HL-60 (cell line): ENCODE results near the gene UTP4.

Experiments used
- DNase-seq, 2 experiments: peaks; one replicate each; pipeline ENCODE4 v3.0.0-alpha.2; 2010 to 2020; ENCODE audit warnings: low read depth in 1 of 2, low spot score in 1 of 2
- H3K27ac ChIP-seq: fragments of 250-450 bp; sonication (Bioruptor Pico); replicated peaks from 2 replicates; pipeline ENCODE4 v1.5.1; 2020; ENCODE audit warnings: mild to moderate bottlenecking, moderate library complexity
- H3K27me3 ChIP-seq: fragments of 250-450 bp; sonication (Bioruptor Pico); 2 replicates; pipeline ENCODE4 v1.5.1; 2021; ENCODE audit warnings: mild to moderate bottlenecking, moderate library complexity; ENCODE audit not compliant: insufficient read depth, poor library complexity, severe bottlenecking
- H3K4me3 ChIP-seq: replicated peaks from 2 replicates; pipeline ENCODE4 v1.5.1; 2011; ENCODE audit warnings: mild to moderate bottlenecking, control low read depth, low read length; ENCODE audit not compliant: insufficient read depth
- GABPA ChIP-seq: IDR thresholded peaks from 2 replicates; pipeline ENCODE4 v1.6.1; 2012; ENCODE audit warnings: low read depth
- POLR2AphosphoS5 ChIP-seq: IDR thresholded peaks from 2 replicates; pipeline ENCODE4 v1.6.1; 2012; ENCODE audit warnings: low read depth
- SPI1 ChIP-seq: IDR thresholded peaks from 2 replicates; pipeline ENCODE4 v1.6.1; 2012; ENCODE audit warnings: low read depth, mild to moderate bottlenecking, borderline replicate concordance
- TF ChIP-seq, protein P1 (sequence below): IDR thresholded peaks from one replicate; pipeline ENCODE4 v1.5.1; 2011; ENCODE audit warnings: low read length, control low read depth, inconsistent platforms; ENCODE audit not compliant: insufficient read depth
- TF ChIP-seq, protein P2 (sequence below): IDR thresholded peaks from 2 replicates; pipeline ENCODE4 v1.6.1; 2012; ENCODE audit warnings: low read depth; ENCODE audit not compliant: insufficient replicate concordance

Gene UTP4

DNA sequence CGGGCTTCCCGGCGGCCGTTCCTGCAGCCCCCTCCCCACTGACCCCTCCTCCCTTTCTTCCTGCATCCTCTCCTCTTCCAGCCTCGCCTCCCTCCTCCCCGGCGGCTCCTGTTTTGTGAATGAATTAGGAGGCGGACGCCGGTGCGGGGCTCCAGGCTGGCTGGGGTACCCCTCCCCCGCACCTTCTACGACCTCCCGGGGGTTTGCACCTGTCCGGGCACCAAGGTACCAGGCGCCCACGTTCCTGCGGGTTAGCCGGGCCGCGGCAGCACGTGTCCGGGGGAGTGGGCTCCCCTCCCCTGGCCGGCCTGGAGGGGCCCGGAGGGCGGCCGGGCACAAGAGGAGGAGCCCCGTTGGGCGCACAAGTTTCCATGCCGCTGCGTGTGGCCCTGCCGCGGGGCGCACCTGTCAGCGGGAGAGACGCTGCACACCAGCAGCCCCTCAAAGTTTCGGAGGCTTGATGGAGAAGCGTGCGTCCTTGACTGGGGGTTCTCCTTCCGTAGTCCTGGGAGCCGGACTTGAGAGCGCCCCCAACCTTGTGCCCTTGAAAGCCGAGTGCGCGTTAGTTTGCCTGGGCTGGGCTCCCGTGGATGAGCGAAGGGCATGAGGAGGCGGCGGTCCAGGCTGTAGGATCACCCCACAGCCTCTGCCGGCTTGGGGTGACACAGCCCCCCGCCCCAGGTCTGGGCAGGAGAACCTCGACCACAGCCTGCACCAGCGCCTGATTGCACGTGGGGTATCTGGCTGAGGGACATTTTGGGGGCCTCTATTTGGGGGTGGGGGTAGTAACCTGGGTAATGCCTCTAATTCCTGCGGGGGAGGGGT lies 25.7 kb upstream of the UTP4 start:
- no peak for DNase-seq
- H3K4me3 ChIP-seq = peak overlapping the region; percentile 62
- H3K27ac ChIP-seq = no peak overlapping the region
- peaks cover 6% of the 10 kb centered on the region for H3K27me3 ChIP-seq
- TF ChIP-seq, protein P1, sequence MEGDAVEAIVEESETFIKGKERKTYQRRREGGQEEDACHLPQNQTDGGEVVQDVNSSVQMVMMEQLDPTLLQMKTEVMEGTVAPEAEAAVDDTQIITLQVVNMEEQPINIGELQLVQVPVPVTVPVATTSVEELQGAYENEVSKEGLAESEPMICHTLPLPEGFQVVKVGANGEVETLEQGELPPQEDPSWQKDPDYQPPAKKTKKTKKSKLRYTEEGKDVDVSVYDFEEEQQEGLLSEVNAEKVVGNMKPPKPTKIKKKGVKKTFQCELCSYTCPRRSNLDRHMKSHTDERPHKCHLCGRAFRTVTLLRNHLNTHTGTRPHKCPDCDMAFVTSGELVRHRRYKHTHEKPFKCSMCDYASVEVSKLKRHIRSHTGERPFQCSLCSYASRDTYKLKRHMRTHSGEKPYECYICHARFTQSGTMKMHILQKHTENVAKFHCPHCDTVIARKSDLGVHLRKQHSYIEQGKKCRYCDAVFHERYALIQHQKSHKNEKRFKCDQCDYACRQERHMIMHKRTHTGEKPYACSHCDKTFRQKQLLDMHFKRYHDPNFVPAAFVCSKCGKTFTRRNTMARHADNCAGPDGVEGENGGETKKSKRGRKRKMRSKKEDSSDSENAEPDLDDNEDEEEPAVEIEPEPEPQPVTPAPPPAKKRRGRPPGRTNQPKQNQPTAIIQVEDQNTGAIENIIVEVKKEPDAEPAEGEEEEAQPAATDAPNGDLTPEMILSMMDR = no peak
- TF ChIP-seq GABPA = no peak
- TF ChIP-seq SPI1 = no peak
- no peak for TF ChIP-seq POLR2AphosphoS5
- TF ChIP-seq, protein P2, sequence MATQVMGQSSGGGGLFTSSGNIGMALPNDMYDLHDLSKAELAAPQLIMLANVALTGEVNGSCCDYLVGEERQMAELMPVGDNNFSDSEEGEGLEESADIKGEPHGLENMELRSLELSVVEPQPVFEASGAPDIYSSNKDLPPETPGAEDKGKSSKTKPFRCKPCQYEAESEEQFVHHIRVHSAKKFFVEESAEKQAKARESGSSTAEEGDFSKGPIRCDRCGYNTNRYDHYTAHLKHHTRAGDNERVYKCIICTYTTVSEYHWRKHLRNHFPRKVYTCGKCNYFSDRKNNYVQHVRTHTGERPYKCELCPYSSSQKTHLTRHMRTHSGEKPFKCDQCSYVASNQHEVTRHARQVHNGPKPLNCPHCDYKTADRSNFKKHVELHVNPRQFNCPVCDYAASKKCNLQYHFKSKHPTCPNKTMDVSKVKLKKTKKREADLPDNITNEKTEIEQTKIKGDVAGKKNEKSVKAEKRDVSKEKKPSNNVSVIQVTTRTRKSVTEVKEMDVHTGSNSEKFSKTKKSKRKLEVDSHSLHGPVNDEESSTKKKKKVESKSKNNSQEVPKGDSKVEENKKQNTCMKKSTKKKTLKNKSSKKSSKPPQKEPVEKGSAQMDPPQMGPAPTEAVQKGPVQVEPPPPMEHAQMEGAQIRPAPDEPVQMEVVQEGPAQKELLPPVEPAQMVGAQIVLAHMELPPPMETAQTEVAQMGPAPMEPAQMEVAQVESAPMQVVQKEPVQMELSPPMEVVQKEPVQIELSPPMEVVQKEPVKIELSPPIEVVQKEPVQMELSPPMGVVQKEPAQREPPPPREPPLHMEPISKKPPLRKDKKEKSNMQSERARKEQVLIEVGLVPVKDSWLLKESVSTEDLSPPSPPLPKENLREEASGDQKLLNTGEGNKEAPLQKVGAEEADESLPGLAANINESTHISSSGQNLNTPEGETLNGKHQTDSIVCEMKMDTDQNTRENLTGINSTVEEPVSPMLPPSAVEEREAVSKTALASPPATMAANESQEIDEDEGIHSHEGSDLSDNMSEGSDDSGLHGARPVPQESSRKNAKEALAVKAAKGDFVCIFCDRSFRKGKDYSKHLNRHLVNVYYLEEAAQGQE = no peak

DNA sequence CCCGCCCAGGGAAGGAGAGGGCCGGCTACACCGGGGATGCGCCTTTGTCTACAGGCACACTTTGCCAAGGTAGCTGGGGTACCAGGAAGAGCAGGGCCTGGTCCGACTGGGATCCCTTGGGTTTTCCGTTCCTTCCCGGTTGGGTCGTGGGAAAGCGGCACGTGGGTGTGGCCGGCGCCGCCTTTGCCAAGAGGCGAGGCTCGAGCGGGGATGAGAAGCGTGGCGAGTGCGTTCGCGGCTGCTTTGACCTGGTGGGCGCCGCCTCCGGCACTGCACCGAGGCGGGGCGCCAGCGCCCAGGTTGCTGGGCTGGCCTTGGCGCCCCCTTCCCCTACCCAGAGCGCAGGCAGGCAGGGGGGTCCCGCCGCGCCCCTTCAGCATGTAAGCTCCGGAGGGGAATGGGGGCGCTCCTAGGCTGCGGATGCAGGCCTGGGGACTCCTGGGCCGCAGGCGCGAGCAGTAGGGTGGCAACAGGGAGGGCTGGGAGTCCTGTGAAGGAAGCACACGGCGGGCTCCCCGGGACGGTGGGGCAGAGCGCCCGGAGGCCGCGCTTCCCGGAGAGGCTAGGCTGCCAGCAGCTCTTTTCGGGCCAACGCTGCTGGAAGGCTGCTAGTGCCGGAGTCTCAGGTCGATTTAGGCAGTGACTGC lies 25.0 kb upstream of the UTP4 start:
- Histone ChIP-seq H3K4me3 (no peak overlapping the region), H3K27ac (no peak overlapping the region), H3K27me3 (peaks cover 6% of the 10 kb centered on the region)
- DNase-seq = no peak
- TF ChIP-seq, protein P1 = no peak
- TF ChIP-seq GABPA (no peak), SPI1 (no peak), POLR2AphosphoS5 (no peak)
- TF ChIP-seq, protein P2 = no peak

DNA sequence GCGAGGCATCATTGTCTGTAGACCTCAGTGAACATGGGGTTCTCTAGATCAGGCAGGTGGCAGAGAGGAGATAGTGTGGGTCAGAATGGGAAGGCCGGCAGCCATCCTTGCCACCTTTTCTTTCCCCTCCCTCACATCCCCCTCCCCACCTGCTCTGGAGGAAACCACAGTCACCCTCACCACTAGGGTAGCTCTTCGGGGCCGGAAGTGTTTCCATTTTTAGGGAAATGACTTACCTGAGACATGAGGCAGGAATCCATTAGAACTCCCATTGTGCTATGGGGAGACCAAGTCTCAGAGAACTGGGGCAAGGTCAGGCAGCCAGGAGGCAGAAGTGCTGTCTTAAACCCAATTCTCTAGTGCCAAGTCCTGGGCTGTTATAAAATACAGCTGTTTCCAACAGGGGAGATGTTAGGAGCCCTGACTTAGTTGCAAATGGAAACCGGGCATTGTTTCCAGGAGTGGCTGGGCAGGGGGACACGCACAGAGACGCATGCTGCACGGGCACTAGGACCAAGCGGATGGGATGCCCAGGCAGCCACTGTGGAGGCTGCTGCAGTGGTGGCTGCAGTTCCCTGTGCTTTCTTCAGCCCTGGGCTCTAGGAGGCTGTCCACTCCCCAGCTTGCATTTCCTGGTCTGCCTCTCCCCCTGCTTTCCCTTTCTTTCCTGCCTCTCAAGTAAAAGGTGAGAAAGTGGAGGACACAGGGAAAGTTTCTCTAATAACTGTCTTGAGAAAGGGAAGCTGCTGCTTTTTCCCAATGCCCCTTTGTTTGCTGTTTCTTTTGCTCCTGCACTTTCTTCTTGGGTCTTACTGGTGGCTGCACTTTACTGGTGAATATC lies 24.2 kb upstream of the UTP4 start:
- Histone ChIP-seq H3K27ac (no peak overlapping the region), H3K4me3 (no peak overlapping the region), H3K27me3 (peaks cover 6% of the 10 kb centered on the region)
- no peak for DNase-seq
- TF ChIP-seq, protein P1 = no peak
